SU-DHL-6 (cell line): ENCODE data around the gene CACTIN.

Source experiments
- CTCF ChIP-seq: fragments of 200-600 bp; sonication (generic); IDR thresholded peaks from one replicate; pipeline ENCODE4 v1.5.1; 2017; ENCODE audit warnings: antibody characterized with exemption, mild to moderate bottlenecking, low read length, moderate library complexity; ENCODE audit not compliant: insufficient read depth, poor library complexity, severe bottlenecking
- EZH2phosphoT487 ChIP-seq: fragments of 200-600 bp; sonication (generic), shearing (Covaris generic); conservative IDR thresholded peaks from 2 replicates; pipeline ENCODE4 v1.6.1; 2018; ENCODE audit warnings: mild to moderate bottlenecking, antibody characterized with exemption, low read length, moderate library complexity, mixed read lengths

GRCh38 chr19:3670796-3671679 lies 44.4 kb upstream of the CACTIN start:
- TF ChIP-seq CTCF, result no peak
- no peak for TF ChIP-seq EZH2phosphoT487
